IPS-20b (cell line): ENCODE measurements around the gene CPSF3.
A peak's percentile ranks its signal among the peaks of the same experiment; 100 is the strongest.

ENCODE experiments used
- H3K27ac ChIP-seq: one replicate; pipeline ENCODE4 v1.5.1; 2013; ENCODE audit warnings: low read length
- H3K27me3 ChIP-seq: 2 replicates; pipeline ENCODE4 v1.6.1; 2013; ENCODE audit warnings: mild to moderate bottlenecking, low read length, inconsistent platforms; ENCODE audit not compliant: insufficient read depth
- H3K36me3 ChIP-seq: 2 replicates; pipeline ENCODE4 v1.6.1; 2013; ENCODE audit warnings: low read depth, mild to moderate bottlenecking, inconsistent platforms, low read length, moderate library complexity; ENCODE audit not compliant: insufficient read depth
- H3K4me1 ChIP-seq: 2 replicates; pipeline ENCODE4 v1.6.1; 2013; ENCODE audit warnings: mild to moderate bottlenecking, control low read depth, inconsistent platforms, low read length, moderate library complexity; ENCODE audit not compliant: insufficient read depth
- H3K4me3 ChIP-seq: 2 replicates; pipeline ENCODE4 v1.5.1; 2013; ENCODE audit warnings: mild to moderate bottlenecking, low read length, inconsistent platforms
- H3K9ac ChIP-seq: 2 replicates; pipeline ENCODE4 v1.6.1; 2013; ENCODE audit warnings: low read depth, mild to moderate bottlenecking, inconsistent platforms, low read length, moderate library complexity
- H3K9me3 ChIP-seq: 2 replicates; pipeline ENCODE4 v1.6.1; 2013; ENCODE audit warnings: mild to moderate bottlenecking, low read depth, low read length, inconsistent platforms; ENCODE audit not compliant: insufficient read depth

The CPSF3 gene

DNA sequence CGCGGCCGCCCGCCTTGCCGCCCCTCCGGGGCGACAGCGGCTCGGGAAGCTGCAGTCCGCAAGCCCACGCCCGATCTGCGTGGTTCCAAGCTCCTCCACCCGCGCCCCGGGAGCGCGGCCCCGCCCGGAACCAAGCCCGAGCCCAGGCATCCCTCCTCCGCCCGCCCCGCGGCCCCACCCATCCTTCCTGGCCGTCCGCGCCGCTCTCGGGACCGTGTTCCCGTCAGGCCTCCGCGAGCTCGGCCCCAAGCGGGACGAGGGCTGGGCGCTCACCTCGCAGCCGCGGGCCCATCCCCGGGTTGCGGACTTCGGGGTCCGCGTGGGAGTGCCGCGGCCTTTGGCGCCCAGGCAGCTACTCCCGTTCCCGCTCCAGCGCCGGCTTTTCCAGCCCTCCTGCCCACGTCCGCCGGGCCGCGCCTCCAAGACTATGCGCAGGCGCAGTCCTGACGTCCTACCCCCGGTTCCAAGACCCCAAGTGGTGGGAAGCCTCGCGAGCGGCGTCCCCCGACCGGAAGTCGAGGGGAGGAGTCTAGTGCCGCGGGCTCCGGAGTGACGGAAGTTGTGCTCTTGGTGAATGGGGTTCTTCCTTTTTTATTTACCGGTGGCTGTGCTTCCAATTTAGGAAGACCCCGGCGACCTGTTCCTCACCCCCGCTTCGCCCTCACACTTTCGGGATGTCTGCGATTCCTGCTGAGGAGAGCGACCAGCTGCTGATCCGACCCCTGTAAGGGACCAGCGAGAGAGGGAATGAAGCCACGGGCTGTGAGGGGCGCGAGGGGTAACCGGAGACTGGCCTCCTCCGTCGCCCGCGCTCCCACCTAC lies at the start of gene CPSF3, which contains the start of gene ITGB1BP1:
Gene CPSF3 (plus strand): TSS at position 555 of the 822 bp plus-strand sequence. CDS start 120 bp downstream, at position 675.
Gene ITGB1BP1 (minus strand): TSS at position 429 of the 822 bp plus-strand sequence. CDS start 4,831 bp downstream, outside the sequence.
- H3K27ac ChIP-seq: peak within 1 kb of the TSS; percentile 84
- H3K27me3 ChIP-seq: peaks cover 11% of the 10 kb centered on the region
- H3K9ac ChIP-seq: peak within 1 kb of the TSS; percentile 98
- no peaks in the 10 kb centered on the region for H3K9me3 ChIP-seq
- peaks cover 12% of the 10 kb centered on the region for H3K4me1 ChIP-seq
- peak within 1 kb of the TSS; percentile 82 for H3K4me3 ChIP-seq
- H3K36me3 ChIP-seq: 0 out of 2 replicates have a peak, but pooled peaks cover 4% of the 10 kb centered on the region

DNA sequence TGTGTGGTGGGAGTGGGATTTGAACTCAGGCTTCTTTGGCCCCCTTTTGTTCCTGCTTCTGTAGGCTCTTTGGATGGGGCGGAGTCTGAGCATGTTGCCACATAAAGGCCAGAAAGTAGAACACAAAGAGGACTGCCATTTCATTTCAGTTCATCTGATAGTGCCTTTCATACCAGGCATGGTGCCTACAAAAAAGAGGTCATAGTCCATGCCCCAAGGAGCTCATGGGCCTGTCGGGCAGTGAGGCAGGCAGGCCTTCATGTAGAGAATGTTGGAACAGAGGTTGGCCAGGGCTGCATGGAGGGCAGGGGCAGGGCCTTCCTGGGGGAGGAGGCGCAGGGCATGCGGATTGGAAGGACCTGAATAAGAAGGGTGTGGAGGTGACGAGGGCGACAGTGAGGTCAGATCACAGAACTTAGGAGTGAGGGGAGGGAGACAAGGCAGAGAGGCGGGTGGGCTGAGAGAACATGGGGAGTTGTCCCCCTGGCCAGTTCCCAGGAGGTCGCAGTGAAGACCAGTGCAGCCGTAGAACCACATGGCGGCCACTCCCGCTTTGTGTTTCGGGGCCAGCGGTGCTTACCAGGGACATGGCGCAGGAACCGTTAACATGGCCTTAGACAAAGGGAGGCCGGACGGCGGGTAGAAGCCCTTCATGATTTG lies 49.3 kb upstream of the CPSF3 start:
- H3K27me3 ChIP-seq: no peaks in the 10 kb centered on the region
- peaks cover 30% of the 10 kb centered on the region; the same call in 1 of the 2 replicates for H3K36me3 ChIP-seq
- no peak overlapping the region for H3K4me3 ChIP-seq
- no peaks in the 10 kb centered on the region for H3K9me3 ChIP-seq
- peaks cover 12% of the 10 kb centered on the region for H3K4me1 ChIP-seq
- no peak overlapping the region for H3K27ac ChIP-seq
- H3K9ac ChIP-seq: no peak overlapping the region

DNA sequence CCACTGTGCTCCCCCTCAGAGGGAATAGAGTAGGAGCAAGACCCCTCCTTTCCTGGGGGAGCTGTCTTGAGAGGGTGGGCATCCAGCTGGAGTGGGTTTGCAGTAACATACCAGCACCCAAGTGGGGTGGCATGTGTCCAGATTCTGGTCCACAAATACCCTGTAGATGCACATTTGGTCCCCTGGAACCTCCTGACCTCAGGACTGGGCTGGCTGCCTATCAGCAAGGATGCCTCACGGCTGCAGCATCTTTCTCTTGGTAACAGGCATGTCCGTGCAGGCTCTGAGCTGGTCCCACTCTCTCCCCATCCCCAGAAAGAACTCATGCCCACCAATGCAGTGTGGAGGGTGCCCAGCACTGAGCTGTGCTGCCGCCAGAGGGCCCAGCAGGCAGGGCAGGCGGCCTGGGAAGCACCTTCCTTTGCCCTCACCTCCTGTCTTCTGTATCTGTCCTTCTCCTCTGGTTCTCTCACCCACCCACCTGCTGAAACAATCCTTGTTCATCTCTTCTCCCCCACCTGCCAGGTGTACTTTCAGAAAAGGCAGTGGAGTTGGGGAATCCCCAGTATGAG lies 47.5 kb upstream of the CPSF3 start:
- H3K27me3 ChIP-seq: no peaks in the 10 kb centered on the region
- no peak overlapping the region for H3K27ac ChIP-seq
- H3K36me3 ChIP-seq: peaks cover 35% of the 10 kb centered on the region; the same call in 1 of the 2 replicates
- H3K4me3 ChIP-seq: no peak overlapping the region
- no peaks in the 10 kb centered on the region for H3K9me3 ChIP-seq
- peaks cover 12% of the 10 kb centered on the region for H3K4me1 ChIP-seq
- no peak overlapping the region for H3K9ac ChIP-seq

DNA sequence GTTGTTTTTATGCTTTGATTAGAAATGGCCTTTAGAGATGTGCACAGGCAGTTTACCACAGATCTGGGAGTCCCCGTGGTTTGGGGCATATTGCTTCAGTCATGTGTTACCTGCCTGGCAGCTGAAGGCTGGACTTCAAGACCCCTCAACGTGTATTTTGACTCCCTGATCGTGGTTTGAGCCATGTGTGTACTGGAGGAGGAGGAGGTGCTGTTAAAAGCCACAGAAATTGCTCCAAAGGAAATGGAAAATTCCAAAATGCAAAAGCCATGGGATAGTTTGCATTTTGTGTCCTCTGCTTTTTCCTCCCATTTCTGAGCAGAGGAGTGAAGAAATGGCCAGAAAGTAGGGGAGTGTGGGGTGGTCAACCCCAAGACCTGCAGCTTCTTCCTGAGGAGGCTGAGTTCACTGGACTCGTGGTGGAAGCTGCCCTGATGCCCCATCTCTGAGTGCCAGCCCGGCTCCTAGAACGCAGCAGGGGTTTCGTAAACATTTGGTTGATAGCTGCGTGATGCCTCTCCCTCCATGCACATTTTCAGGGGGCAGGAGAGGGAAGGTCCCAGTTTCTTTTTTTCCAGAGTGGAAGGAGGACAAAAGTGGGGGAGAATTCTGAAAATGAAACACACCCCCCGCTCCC lies 45.9 kb upstream of the CPSF3 start:
- Histone ChIP-seq H3K9me3 (no peaks in the 10 kb centered on the region), H3K36me3 (peaks cover 42% of the 10 kb centered on the region; the same call in 1 of the 2 replicates), H3K27me3 (no peaks in the 10 kb centered on the region), H3K4me3 (no peak overlapping the region), H3K9ac (no peak overlapping the region), H3K27ac (no peak overlapping the region), H3K4me1 (peaks cover 12% of the 10 kb centered on the region)

DNA sequence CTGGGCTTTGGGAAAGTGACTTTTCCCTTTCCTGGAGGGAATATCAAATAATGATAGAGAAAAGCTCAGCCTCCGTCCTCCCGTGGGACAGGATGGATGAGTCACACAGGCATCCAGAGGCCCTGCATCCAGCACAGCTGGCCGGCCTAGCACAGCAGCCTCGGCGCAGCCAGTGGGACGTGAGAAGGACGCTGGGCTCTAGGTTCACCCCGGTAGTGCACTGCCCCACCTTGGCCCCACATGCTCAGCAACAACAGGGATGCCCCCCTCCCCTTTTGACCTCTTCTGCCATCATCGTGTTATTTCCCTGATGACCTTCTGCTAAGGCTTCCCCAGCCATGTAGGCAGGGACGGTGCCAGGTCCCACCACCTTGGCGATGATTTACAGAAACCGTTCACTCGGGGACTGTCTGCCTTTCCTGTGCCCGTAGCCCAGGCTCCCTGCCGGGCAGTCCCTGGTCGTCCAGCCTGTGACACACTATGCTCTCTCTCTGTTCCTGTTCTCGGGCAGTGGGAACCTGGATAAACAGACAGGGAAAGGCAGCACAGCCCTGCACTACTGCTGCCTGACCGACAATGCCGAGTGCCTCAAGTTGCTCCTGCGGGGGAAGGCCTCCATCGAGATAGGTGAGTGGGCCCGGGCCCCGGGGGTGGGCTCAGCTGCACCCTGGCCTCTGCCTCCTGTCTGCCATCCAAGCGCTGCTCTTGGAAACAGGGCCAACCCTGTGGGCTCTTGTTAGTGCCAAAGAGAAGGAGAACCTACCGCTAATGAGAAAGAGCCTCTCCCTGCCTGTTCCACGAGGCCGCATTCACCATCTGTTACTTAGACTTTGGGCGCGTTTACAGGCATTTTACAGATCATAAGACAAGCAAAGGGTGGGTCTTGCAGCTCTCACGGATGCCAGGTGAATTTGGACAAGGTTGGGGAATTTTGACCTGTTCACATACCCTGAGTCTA lies 44.7 kb upstream of the CPSF3 start:
- Histone ChIP-seq H3K4me3 (no peak overlapping the region), H3K4me1 (peaks cover 12% of the 10 kb centered on the region), H3K9me3 (no peaks in the 10 kb centered on the region), H3K27me3 (no peaks in the 10 kb centered on the region), H3K9ac (no peak overlapping the region), H3K36me3 (peaks cover 42% of the 10 kb centered on the region; the same call in 1 of the 2 replicates), H3K27ac (no peak overlapping the region)

DNA sequence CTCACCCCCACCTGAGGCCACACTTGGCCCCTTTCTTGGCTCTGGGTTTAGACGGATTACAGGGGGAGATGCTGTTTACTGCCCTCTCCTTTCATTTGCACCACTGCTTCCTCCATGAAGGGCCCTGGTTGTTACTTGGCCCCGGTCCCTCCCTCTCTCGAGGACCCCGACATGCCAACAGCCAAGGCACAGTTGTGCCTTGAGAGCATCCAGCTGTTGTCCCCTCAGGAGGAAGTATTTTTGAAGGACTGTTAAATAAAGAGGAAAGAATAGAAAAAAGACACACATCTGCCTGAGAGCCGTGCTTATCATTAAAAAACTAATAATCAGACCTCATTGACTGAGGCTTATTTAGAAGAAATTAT lies 44.1 kb upstream of the CPSF3 start:
- Histone ChIP-seq H3K9me3 (no peaks in the 10 kb centered on the region), H3K27ac (no peak overlapping the region), H3K27me3 (no peaks in the 10 kb centered on the region), H3K4me3 (no peak overlapping the region), H3K4me1 (peaks cover 12% of the 10 kb centered on the region), H3K36me3 (peaks cover 43% of the 10 kb centered on the region; the same call in 1 of the 2 replicates), H3K9ac (no peak overlapping the region)

DNA sequence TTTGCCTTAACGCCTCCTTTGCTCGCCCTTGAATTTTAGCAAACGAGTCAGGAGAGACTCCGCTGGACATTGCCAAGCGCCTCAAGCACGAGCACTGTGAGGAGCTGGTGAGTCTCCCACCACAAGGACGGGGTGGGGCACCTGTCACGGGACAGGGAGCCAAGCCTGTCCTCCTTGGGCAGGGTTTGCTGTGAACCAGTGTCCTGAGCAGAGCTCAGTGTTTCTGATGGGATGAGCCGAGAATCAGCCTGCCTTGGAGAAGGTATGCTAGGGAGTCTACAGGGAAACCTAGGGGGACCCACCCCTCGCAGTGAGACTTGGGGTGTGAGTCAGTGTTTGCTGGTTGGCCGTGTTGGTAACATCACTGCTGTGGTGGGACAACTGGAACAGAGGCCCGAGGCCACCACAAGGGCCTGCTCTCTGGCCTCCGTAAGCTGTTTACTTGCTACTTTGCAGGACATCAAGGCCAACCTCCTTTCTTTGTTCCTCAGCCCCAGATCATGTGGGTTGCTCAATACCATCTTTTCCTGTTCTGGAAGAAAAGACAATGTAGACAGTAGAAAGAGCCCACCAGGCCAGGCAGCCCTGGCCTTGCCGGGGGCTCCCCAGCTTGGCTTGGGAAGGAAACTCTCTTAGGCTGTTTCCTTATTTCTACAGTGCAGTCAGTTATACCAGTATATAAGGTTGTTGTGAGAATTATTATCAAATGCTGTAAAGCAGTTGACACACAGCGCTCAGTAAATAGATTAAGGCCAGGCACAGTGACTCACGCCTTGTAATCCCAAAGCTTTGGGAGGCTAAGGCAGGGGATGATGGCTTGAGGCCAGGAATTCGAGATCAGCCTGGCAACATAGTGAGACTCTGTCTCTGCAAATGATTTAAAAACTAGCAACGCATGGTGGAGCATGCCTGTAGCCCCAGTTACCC lies 42.5 kb upstream of the CPSF3 start:
- H3K4me3 ChIP-seq: no peak overlapping the region
- no peak overlapping the region for H3K27ac ChIP-seq

DNA sequence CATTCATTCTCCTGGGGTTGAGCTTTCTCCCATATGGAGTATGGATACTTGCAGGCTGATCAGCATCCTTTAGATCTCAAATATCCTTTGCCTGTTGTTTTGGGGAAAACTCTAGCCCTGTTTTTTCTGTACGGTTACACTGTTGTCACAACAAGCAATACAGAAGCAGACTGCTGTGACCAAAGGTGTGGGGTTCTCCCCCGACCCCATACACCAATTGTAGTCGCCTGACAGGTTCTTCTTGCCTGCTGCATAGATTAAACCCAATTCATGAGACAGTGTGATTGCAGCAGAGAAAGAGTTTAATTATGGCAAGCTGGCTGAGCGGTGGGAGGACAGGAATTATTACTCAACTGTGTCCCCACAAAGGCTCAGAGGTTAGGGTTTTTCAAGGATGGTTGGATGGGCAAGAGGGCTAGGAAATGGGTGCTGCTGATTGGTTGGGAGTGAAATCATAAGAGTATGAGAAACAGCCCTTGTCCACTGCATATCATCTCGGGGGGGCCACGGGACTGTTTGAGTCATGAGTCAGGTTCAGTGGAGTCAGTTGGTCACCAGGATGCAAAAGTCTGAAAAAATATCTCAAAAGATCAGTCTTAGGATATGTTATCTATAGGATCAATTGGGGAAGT lies 40.7 kb upstream of the CPSF3 start:
- peaks cover 37% of the 10 kb centered on the region; the same call in 1 of the 2 replicates for H3K36me3 ChIP-seq
- H3K9ac ChIP-seq: no peak overlapping the region
- H3K4me1 ChIP-seq: peaks cover 9% of the 10 kb centered on the region
- no peaks in the 10 kb centered on the region for H3K27me3 ChIP-seq
- no peak overlapping the region for H3K27ac ChIP-seq
- no peaks in the 10 kb centered on the region for H3K9me3 ChIP-seq
- H3K4me3 ChIP-seq: no peak overlapping the region

More for the DNA sequence above, 42.5 kb upstream of the CPSF3 start:
- Histone ChIP-seq H3K9me3 (no peaks in the 10 kb centered on the region), H3K36me3 (peaks cover 38% of the 10 kb centered on the region; the same call in 1 of the 2 replicates), H3K27me3 (no peaks in the 10 kb centered on the region), H3K9ac (no peak overlapping the region), H3K4me1 (peaks cover 12% of the 10 kb centered on the region)

DNA sequence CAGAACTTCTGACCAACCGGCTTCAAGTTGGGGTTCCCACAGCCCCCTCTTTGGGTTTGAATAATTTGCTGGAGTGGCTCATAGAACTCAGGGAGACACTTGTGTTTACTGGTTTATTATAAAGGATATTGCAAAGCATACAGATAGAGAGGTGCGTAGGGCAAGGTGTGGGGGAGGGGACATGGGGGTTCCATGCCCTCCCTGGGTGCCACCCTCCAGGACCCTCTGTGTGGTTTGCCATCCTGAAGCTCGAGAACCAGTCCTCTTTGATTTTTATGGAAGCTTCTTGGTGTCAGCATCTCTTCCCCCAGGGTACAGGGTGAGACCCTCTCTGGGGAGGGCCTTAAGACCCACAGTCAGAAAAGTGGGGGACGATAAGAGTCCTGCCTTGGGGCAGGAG lies 38.9 kb upstream of the CPSF3 start:
- Histone ChIP-seq H3K9ac (no peak overlapping the region), H3K27ac (no peak overlapping the region), H3K4me3 (no peak overlapping the region), H3K9me3 (no peaks in the 10 kb centered on the region), H3K27me3 (no peaks in the 10 kb centered on the region), H3K4me1 (no peaks in the 10 kb centered on the region), H3K36me3 (peaks cover 43% of the 10 kb centered on the region)

DNA sequence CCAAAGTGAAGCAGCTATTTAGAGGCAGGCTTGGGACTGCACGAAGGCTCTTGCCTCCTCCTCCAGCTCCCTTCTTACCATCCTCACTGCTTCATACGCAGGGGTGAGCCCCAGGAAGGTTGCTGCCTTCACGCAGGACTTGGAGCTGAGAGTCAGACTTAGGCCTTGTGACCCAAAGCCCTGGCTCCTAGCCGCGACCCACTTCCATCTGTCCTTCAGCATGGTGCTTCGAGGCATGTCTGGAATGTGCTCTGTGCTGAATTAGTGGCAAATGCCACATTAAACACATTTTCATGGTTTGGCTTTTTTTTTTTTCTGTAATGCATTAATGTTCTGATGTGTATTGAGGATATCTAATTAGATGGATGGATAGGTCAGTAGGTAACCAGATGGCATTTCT lies 37.6 kb upstream of the CPSF3 start:
- Histone ChIP-seq H3K9ac (no peak overlapping the region), H3K4me1 (no peaks in the 10 kb centered on the region), H3K27me3 (no peaks in the 10 kb centered on the region), H3K9me3 (no peaks in the 10 kb centered on the region), H3K4me3 (no peak overlapping the region), H3K36me3 (peaks cover 43% of the 10 kb centered on the region), H3K27ac (no peak overlapping the region)
